GM21360 (cell line): ENCODE data around the gene CHRDL1.
"Not testable (repeated sequence)": the region's sequence is repeated elsewhere in the genome, so short reads cannot be mapped to it uniquely, and the experiment has no call there.

Experiments used
- ATAC-seq: cut with Tn5 transposase; IDR thresholded peaks from one replicate; pipeline ENCODE4 v1.9.1; 2021; ENCODE audit warnings: mild to moderate bottlenecking, moderate library complexity; ENCODE audit not compliant: unreplicated experiment

The CHRDL1 gene

GRCh38 chrX:110665223-110666002 lies 130.2 kb downstream of the CHRDL1 start:
- peak; percentile 71 for ATAC-seq

GRCh38 chrX:110657073-110657472 lies 138.5 kb downstream of the CHRDL1 start:
- no peak for ATAC-seq

DNA sequence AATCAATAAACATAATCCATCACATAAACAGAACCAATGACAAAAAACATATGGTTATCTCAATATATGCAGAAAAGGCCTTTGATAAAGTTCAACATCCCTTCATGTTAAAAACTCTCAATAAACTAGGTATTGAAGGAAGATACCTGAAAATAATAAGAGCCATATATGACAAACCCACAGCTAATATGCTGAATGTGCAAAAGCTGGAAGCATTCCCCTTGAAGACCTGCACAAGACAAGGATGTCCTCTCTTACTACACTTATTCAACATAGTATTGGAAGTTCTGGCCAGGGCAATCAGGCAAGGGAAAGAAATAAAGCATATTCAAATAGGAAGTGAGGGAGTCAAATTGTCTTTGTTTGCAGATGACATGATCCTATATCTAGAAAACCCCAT lies 141.3 kb downstream of the CHRDL1 start:
- not testable (repeated sequence) for ATAC-seq

DNA sequence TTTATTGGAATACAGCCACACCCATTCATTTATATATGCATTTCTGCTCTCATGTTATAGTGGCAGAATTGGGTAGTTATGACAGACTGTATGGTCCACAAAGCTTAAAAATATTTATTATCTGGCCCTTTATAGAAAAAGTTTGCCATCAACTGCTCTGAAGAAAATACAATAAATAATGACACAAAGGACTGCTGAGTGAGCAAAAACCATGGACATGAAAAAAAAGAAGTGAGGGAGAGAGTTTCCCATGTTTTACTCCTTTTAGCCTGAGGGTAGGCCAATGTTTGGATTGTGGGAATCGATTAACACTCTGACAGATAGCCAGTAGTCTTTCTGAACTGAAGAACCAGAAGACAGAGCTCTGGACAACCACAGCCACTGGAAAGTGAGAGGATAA lies 149.2 kb downstream of the CHRDL1 start:
- no peak for ATAC-seq
